ENCODE data around the gene ARAP1. TPM values are rescaled to one million over a fixed set of nuclear protein-coding genes. Genes with fewer than 3 reads are reported as not detected.
"Not testable (repeated sequence)": the region's sequence is repeated elsewhere in the genome, so short reads cannot be mapped to it uniquely, and the experiment has no call there.

Gene ARAP1
- polyA plus RNA-seq (2012; ENCODE audit: low read depth, missing spikeins) = 55.4 TPM

- FAIRE-seq (peak; percentile 97), DNase-seq (ENCODE audit: insufficient read length, low spot score) (peak; percentile 96)
- TF ChIP-seq SPI1 (IDR thresholded peaks at IDR 0.05; ENCODE audit: low read depth, low read length) (no peak; the same call in 1 of the 2 replicates), POLR2A (IDR thresholded peaks at IDR 0.05; ENCODE audit: low read depth, low read length) (0 out of 2 replicates have a peak, but pooled peaks have one; percentile 15)
Observed at GRCh38 chr11:72752088-72752914, at the start of gene ARAP1. TSS of gene ARAP1 (minus strand) at chr11:72752408. CDS start at chr11:72727128, 25,280 bp downstream.

- FAIRE-seq = no peak
Observed at GRCh38 chr11:72799441-72799840, 47.2 kb upstream of the ARAP1 start.

GRCh38 chr11:72798361-72798760 is 46.2 kb upstream of the ARAP1 start:
- TF ChIP-seq POLR2AphosphoS5 (IDR thresholded peaks at IDR 0.05; ENCODE audit: low read depth, low read length) (no peak), PAX5 (IDR thresholded peaks at IDR 0.05; ENCODE audit: insufficient read depth, low read length, severe bottlenecking) (no peak), TAF1 (IDR thresholded peaks at IDR 0.05; ENCODE audit: low read depth, low read length) (no peak), POLR2A (IDR thresholded peaks at IDR 0.05; ENCODE audit: low read depth, low read length) (no peak), POU2F2 (IDR thresholded peaks at IDR 0.05; ENCODE audit: low read depth, low read length) (no peak)
- FAIRE-seq = no peak
- DNase-seq (ENCODE audit: insufficient read length, low spot score) = no peak

More at GRCh38 chr11:72799441-72799840, 47.2 kb upstream of the ARAP1 start:
- TF ChIP-seq POLR2A (IDR thresholded peaks at IDR 0.05; ENCODE audit: low read depth, low read length) (no peak), POLR2AphosphoS5 (IDR thresholded peaks at IDR 0.05; ENCODE audit: low read depth, low read length) (no peak), TAF1 (IDR thresholded peaks at IDR 0.05; ENCODE audit: low read depth, low read length) (no peak), SPI1 (IDR thresholded peaks at IDR 0.05; ENCODE audit: low read depth, low read length) (no peak), PAX5 (IDR thresholded peaks at IDR 0.05; ENCODE audit: insufficient read depth, low read length, severe bottlenecking) (no peak), POU2F2 (IDR thresholded peaks at IDR 0.05; ENCODE audit: low read depth, low read length) (no peak)
- DNase-seq (ENCODE audit: insufficient read length, low spot score) = no peak

- DNase-seq (ENCODE audit: insufficient read length, low spot score) (peak; percentile 96), FAIRE-seq (peak; percentile 93)
- TF ChIP-seq POLR2A (IDR thresholded peaks at IDR 0.05; ENCODE audit: low read depth, low read length) (peak; percentile 68; the same call in 1 of the 2 replicates), TAF1 (IDR thresholded peaks at IDR 0.05; ENCODE audit: low read depth, low read length) (peak; percentile 77), POU2F2 (IDR thresholded peaks at IDR 0.05; ENCODE audit: low read depth, low read length) (no peak), POLR2AphosphoS5 (IDR thresholded peaks at IDR 0.05; ENCODE audit: low read depth, low read length) (peak; percentile 81), PAX5 (IDR thresholded peaks at IDR 0.05; ENCODE audit: insufficient read depth, low read length, severe bottlenecking) (no peak), SPI1 (IDR thresholded peaks at IDR 0.05; ENCODE audit: low read depth, low read length) (no peak)
Observed at GRCh38 chr11:72793425-72794367, 41.5 kb upstream of the ARAP1 start, which contains the start of gene STARD10. TSS of gene STARD10 (minus strand) at chr11:72794047. CDS start at chr11:72781181, 12,866 bp downstream.

GRCh38 chr11:72793076-72793424 is 40.8 kb upstream of the ARAP1 start:
- FAIRE-seq = no peak
- DNase-seq (ENCODE audit: insufficient read length, low spot score) = peak; percentile 2

GRCh38 chr11:72792437-72793021 is 40.3 kb upstream of the ARAP1 start:
- FAIRE-seq = peak; percentile 35
- DNase-seq (ENCODE audit: insufficient read length, low spot score) = no peak

More at GRCh38 chr11:72793076-72793424, 40.8 kb upstream of the ARAP1 start:
- no peak for TF ChIP-seq PAX5 (IDR thresholded peaks at IDR 0.05; ENCODE audit: insufficient read depth, low read length, severe bottlenecking)
- TF ChIP-seq POLR2AphosphoS5 (IDR thresholded peaks at IDR 0.05; ENCODE audit: low read depth, low read length) = no peak
- no peak for TF ChIP-seq TAF1 (IDR thresholded peaks at IDR 0.05; ENCODE audit: low read depth, low read length)
- no peak for TF ChIP-seq POU2F2 (IDR thresholded peaks at IDR 0.05; ENCODE audit: low read depth, low read length)
- TF ChIP-seq SPI1 (IDR thresholded peaks at IDR 0.05; ENCODE audit: low read depth, low read length) = 0 out of 2 replicates have a peak, but pooled peaks have one; percentile 23
- no peak for TF ChIP-seq POLR2A (IDR thresholded peaks at IDR 0.05; ENCODE audit: low read depth, low read length)

GRCh38 chr11:72791228-72791627 is 39.0 kb upstream of the ARAP1 start:
- DNase-seq (ENCODE audit: insufficient read length, low spot score); FAIRE-seq: not testable (repeated sequence)

More at GRCh38 chr11:72792437-72793021, 40.3 kb upstream of the ARAP1 start:
- no peak for TF ChIP-seq POLR2A (IDR thresholded peaks at IDR 0.05; ENCODE audit: low read depth, low read length)
- TF ChIP-seq SPI1 (IDR thresholded peaks at IDR 0.05; ENCODE audit: low read depth, low read length) = 0 out of 2 replicates have a peak, but pooled peaks have one; percentile 4
- TF ChIP-seq POU2F2 (IDR thresholded peaks at IDR 0.05; ENCODE audit: low read depth, low read length) = no peak
- no peak for TF ChIP-seq POLR2AphosphoS5 (IDR thresholded peaks at IDR 0.05; ENCODE audit: low read depth, low read length)
- TF ChIP-seq PAX5 (IDR thresholded peaks at IDR 0.05; ENCODE audit: insufficient read depth, low read length, severe bottlenecking) = no peak
- no peak for TF ChIP-seq TAF1 (IDR thresholded peaks at IDR 0.05; ENCODE audit: low read depth, low read length)

GRCh38 chr11:72789493-72790131 is 37.4 kb upstream of the ARAP1 start:
- FAIRE-seq (no peak), DNase-seq (ENCODE audit: insufficient read length, low spot score) (no peak)
- no peak for TF ChIP-seq POU2F2 (IDR thresholded peaks at IDR 0.05; ENCODE audit: low read depth, low read length)
- TF ChIP-seq POLR2AphosphoS5 (IDR thresholded peaks at IDR 0.05; ENCODE audit: low read depth, low read length) = no peak
- no peak for TF ChIP-seq SPI1 (IDR thresholded peaks at IDR 0.05; ENCODE audit: low read depth, low read length)
- no peak for TF ChIP-seq PAX5 (IDR thresholded peaks at IDR 0.05; ENCODE audit: insufficient read depth, low read length, severe bottlenecking)
- TF ChIP-seq TAF1 (IDR thresholded peaks at IDR 0.05; ENCODE audit: low read depth, low read length) = no peak
- no peak for TF ChIP-seq POLR2A (IDR thresholded peaks at IDR 0.05; ENCODE audit: low read depth, low read length)
